PC-9 (cell line): ENCODE results near the gene TRPC4. TPM values are rescaled to one million over a fixed set of nuclear protein-coding genes. Genes with fewer than 3 reads are reported as not detected.

Experiments used
- BruUV-seq: library from RNA; stranded (reverse); fragments of 400-500 nt; replicated peaks from 2 replicates; lab custom pipeline; 2021; lab: Mats Ljungman, UMichigan
- CTCF ChIA-PET: fragments of 300-600 bp; sonication (Branson Sonifier 250); formaldehyde crosslinking; loops from one replicate; lab custom pipeline; 2022; ENCODE audit warnings: antibody characterized with exemption; lab: Charles Lee
- POLR2A ChIA-PET: fragments of 300-600 bp; sonication (Branson Sonifier 250); formaldehyde crosslinking; loops from one replicate; lab custom pipeline; 2022; ENCODE audit warnings: antibody characterized with exemption; ENCODE audit not compliant: unreplicated experiment; lab: Charles Lee
- DNase-seq, 2 experiments: peaks; one replicate each; pipeline versions ENCODE4 v3.0.0 to v3.0.0-alpha.2; 2015 to 2022; ENCODE audit warnings: mixed read lengths in 1 of 2
- H2AFZ ChIP-seq: fragments of 200-600 bp; sonication (generic); 2 replicates; pipeline ENCODE4 v1.8.1; 2017; ENCODE audit warnings: antibody characterized with exemption
- H3F3A ChIP-seq: fragments of 200-600 bp; sonication (generic); 2 replicates; pipeline ENCODE4 v1.8.1; 2017; ENCODE audit warnings: antibody characterized with exemption, mild to moderate bottlenecking, low read depth; ENCODE audit not compliant: insufficient read depth
- H3K27ac ChIP-seq: fragments of 200-600 bp; sonication (generic); 2 replicates; pipeline ENCODE4 v1.6.1; 2016; ENCODE audit warnings: mixed run types
- H3K27me3 ChIP-seq: fragments of 200-600 bp; sonication (generic); 2 replicates; pipeline ENCODE4 v1.6.1; 2016; ENCODE audit warnings: low read depth, mixed run types; ENCODE audit not compliant: insufficient read depth
- H3K36me3 ChIP-seq: fragments of 200-600 bp; sonication (generic); 2 replicates; pipeline ENCODE4 v1.6.1; 2016; ENCODE audit warnings: low read depth, mixed run types
- H3K4me1 ChIP-seq: fragments of 200-600 bp; sonication (generic); replicated peaks from 2 replicates; pipeline ENCODE4 v1.6.1; 2016; ENCODE audit warnings: mixed run types; ENCODE audit not compliant: insufficient read depth
- H3K4me2 ChIP-seq: fragments of 200-600 bp; sonication (generic); 2 replicates; pipeline ENCODE4 v1.6.1; 2017; ENCODE audit warnings: mixed run types
- H3K4me3 ChIP-seq: fragments of 200-600 bp; sonication (generic); 2 replicates; pipeline ENCODE4 v1.6.1; 2016; ENCODE audit warnings: mixed run types
- H3K79me2 ChIP-seq: fragments of 200-600 bp; sonication (generic); 2 replicates; pipeline ENCODE4 v1.6.1; 2017; ENCODE audit warnings: low read depth, mixed run types
- H3K9me2 ChIP-seq: fragments of 200-600 bp; sonication (generic); 2 replicates; pipeline ENCODE4 v1.8.1; 2017; ENCODE audit warnings: mild to moderate bottlenecking; ENCODE audit not compliant: insufficient read depth
- H3K9me3 ChIP-seq: fragments of 200-600 bp; sonication (generic); 2 replicates; pipeline ENCODE4 v1.8.1; 2016; ENCODE audit warnings: low read depth; ENCODE audit not compliant: insufficient read depth
- H4K20me1 ChIP-seq: fragments of 200-600 bp; sonication (generic); 2 replicates; pipeline ENCODE4 v1.8.1; 2017; ENCODE audit not compliant: insufficient read depth
- CTCF ChIP-seq: fragments of 200-600 bp; sonication (generic); conservative IDR thresholded peaks from 2 replicates; pipeline ENCODE4 v1.6.1; 2017; ENCODE audit warnings: mixed run types, antibody characterized with exemption, mild to moderate bottlenecking, moderate library complexity
- EZH2 ChIP-seq: fragments of 200-600 bp; sonication (generic); IDR thresholded peaks from 2 replicates; pipeline ENCODE4 v1.8.0; 2017; ENCODE audit warnings: antibody characterized with exemption, low read depth
- intact Hi-C: fragments of 100-400 bp; cut with micrococcal nuclease; formaldehyde crosslinking; loops from one replicate; pipeline ENCODE4 v1.10.0; 2022; ENCODE audit not compliant: unreplicated experiment
- total RNA-seq: library from RNA; stranded (reverse); gene quantifications from 2 replicates; pipeline ENCODE4 v1.2.3, GENCODE V29; 2021

Gene TRPC4
- total RNA-seq, 1 experiment from 2014 or later: 1.7 TPM

- BruUV-seq: no TSS peak
Observed at GRCh38 chr13:37651891-37652290, 217.7 kb downstream of the TRPC4 start.

GRCh38 chr13:37648609-37649008, 221.0 kb downstream of the TRPC4 start:
- Histone ChIP-seq H2AFZ (no peak overlapping the region), H3K36me3 (no peaks in the 10 kb centered on the region), H3K9me2 (no peaks in the 10 kb centered on the region), H3K4me2 (no peak overlapping the region), H3K79me2 (no peaks in the 10 kb centered on the region), H4K20me1 (no peaks in the 10 kb centered on the region), H3K27ac (no peak overlapping the region), H3K4me3 (no peak overlapping the region), H3F3A (no peaks in the 10 kb centered on the region), H3K27me3 (no peaks in the 10 kb centered on the region), H3K4me1 (no peaks in the 10 kb centered on the region), H3K9me3 (no peaks in the 10 kb centered on the region)
- TF ChIP-seq CTCF: no peak
- intact Hi-C loops: loop anchor here (10.0 kb wide), 1 partner anchor 1036 kb away; the partner anchor contains the start of gene FREM2
- POLR2A ChIA-PET: interaction anchor here (0.6 kb wide), 1 partner anchor 1586 kb away, joined by 4 read pairs; no protein-coding TSS in a partner anchor
- CTCF ChIA-PET: no interaction called here
- no TSS peak for BruUV-seq
- DNase-seq: no peak

More at GRCh38 chr13:37651891-37652290, 217.7 kb downstream of the TRPC4 start:
- H3K27ac ChIP-seq: no peak overlapping the region
- no peak overlapping the region for H3K4me2 ChIP-seq
- H3K4me1 ChIP-seq: peaks cover 15% of the 10 kb centered on the region
- H3K36me3 ChIP-seq: no peaks in the 10 kb centered on the region
- no peaks in the 10 kb centered on the region for H3K9me3 ChIP-seq
- ChIA-PET CTCF (no interaction called here), POLR2A (no interaction called here)
- no peak overlapping the region for H3K4me3 ChIP-seq
- no peaks in the 10 kb centered on the region for H4K20me1 ChIP-seq
- DNase-seq: no peak
- H3K79me2 ChIP-seq: no peaks in the 10 kb centered on the region
- TF ChIP-seq EZH2 (no peak), CTCF (no peak)
- no peak overlapping the region for H2AFZ ChIP-seq
- H3K9me2 ChIP-seq: no peaks in the 10 kb centered on the region
- H3F3A ChIP-seq: peaks cover 12% of the 10 kb centered on the region; the same call in 1 of the 2 replicates
- intact Hi-C loops: no loop called here
- no peaks in the 10 kb centered on the region for H3K27me3 ChIP-seq

- Histone ChIP-seq H3K27me3 (no peaks in the 10 kb centered on the region), H3K9me2 (no peaks in the 10 kb centered on the region), H4K20me1 (no peaks in the 10 kb centered on the region), H3K36me3 (no peaks in the 10 kb centered on the region), H3F3A (no peaks in the 10 kb centered on the region), H3K27ac (no peak overlapping the region), H3K79me2 (no peaks in the 10 kb centered on the region), H3K4me3 (no peak overlapping the region), H3K4me2 (no peak overlapping the region), H3K4me1 (no peaks in the 10 kb centered on the region), H2AFZ (no peak overlapping the region), H3K9me3 (no peaks in the 10 kb centered on the region)
- ChIA-PET POLR2A (interaction anchor here (0.6 to 0.7 kb wide), 2 partner anchors 10 to 481 kb away, joined by 3 to 5 read pairs; no protein-coding TSS in a partner anchor), CTCF (no interaction called here)
- no TSS peak for BruUV-seq
- TF ChIP-seq EZH2 (no peak), CTCF (no peak)
- DNase-seq: no peak
- intact Hi-C loops: loop anchor here (10.0 kb wide), 1 partner anchor 1038 kb away; the partner anchor contains the start of gene FREM2
Observed at GRCh38 chr13:37647031-37647650, 222.4 kb downstream of the TRPC4 start.
